IMR-90 (cell line): ENCODE data around the gene GMPPB. TPM values are rescaled to one million over a fixed set of nuclear protein-coding genes. Genes with fewer than 3 reads are reported as not detected.

Experiments
- ATAC-seq: fragments of 200-7000 bp; cut with Tn5 transposase; 2 replicates; pipeline ENCODE4 v1.9.1; 2020; ENCODE audit warnings: low read depth, mild to moderate bottlenecking, moderate library complexity
- BruUV-seq: library from RNA; stranded (reverse); fragments of 400-500 nt; replicated peaks from 2 replicates; lab custom pipeline; 2021; lab: Mats Ljungman, UMichigan
- CTCF ChIA-PET: fragments of 300-600 bp; formaldehyde crosslinking; extraction: SDS; loops from one replicate; lab custom pipeline; 2021; ENCODE audit warnings: antibody characterized with exemption; lab: Yijun Ruan, JAX
- POLR2A ChIA-PET: fragments of 300-600 bp; sonication (Branson Sonifier 250); formaldehyde crosslinking; loops from one replicate; lab custom pipeline; 2022; ENCODE audit warnings: antibody characterized with exemption; ENCODE audit not compliant: unreplicated experiment; lab: Charles Lee
- DNase-seq: peaks from one replicate; pipeline ENCODE4 v3.0.0; 2013
- H2AFZ ChIP-seq: replicated peaks from 2 replicates; pipeline ENCODE3; 2013; ENCODE audit warnings: low read length, mild to moderate bottlenecking; ENCODE audit not compliant: poor library complexity
- H2AK5ac ChIP-seq: 2 replicates; pipeline ENCODE4 v1.6.1; 2013; ENCODE audit warnings: low read depth, low read length, inconsistent platforms
- H2AK9ac ChIP-seq: replicated peaks from 2 replicates; pipeline ENCODE3; 2013; ENCODE audit warnings: mild to moderate bottlenecking, low read depth, low read length, moderate library complexity; ENCODE audit not compliant: poor library complexity
- H2BK120ac ChIP-seq: 2 replicates; pipeline ENCODE4 v1.6.1; 2013; ENCODE audit warnings: low read depth, low read length, inconsistent platforms
- H2BK15ac ChIP-seq: 3 replicates; pipeline ENCODE4 v1.6.1; 2013; ENCODE audit warnings: low read depth, low read length, inconsistent platforms
- H2BK20ac ChIP-seq: 2 replicates; pipeline ENCODE4 v1.6.1; 2013; ENCODE audit warnings: low read depth, mild to moderate bottlenecking, inconsistent platforms, low read length, moderate library complexity
- H2BK5ac ChIP-seq: 2 replicates; pipeline ENCODE4 v1.6.1; 2013; ENCODE audit warnings: mild to moderate bottlenecking, low read depth, low read length, inconsistent platforms; ENCODE audit not compliant: poor library complexity, severe bottlenecking
- H3K14ac ChIP-seq: replicated peaks from 2 replicates; pipeline ENCODE4 v1.6.1; 2013; ENCODE audit warnings: low read depth, low read length, inconsistent platforms
- H3K18ac ChIP-seq: 2 replicates; pipeline ENCODE4 v1.6.1; 2013; ENCODE audit warnings: low read depth, low read length, control low read depth
- H3K23ac ChIP-seq: 2 replicates; pipeline ENCODE4 v1.6.1; 2013; ENCODE audit warnings: low read depth, low read length, inconsistent platforms
- H3K27ac ChIP-seq: 2 replicates; pipeline ENCODE4 v1.5.1; 2013; ENCODE audit warnings: mild to moderate bottlenecking, control low read depth, low read length; ENCODE audit not compliant: insufficient read depth
- H3K27me3 ChIP-seq: 2 replicates; pipeline ENCODE4 v1.6.1; 2013; ENCODE audit warnings: low read length; ENCODE audit not compliant: control insufficient read depth, insufficient read depth
- H3K36me3 ChIP-seq: 2 replicates; pipeline ENCODE4 v1.6.1; 2013; ENCODE audit warnings: low read length, mixed read lengths; ENCODE audit not compliant: control insufficient read depth, insufficient read depth
- H3K4ac ChIP-seq: 2 replicates; pipeline ENCODE4 v1.6.1; 2013; ENCODE audit warnings: low read depth, low read length, inconsistent platforms
- H3K4me1 ChIP-seq: 2 replicates; pipeline ENCODE4 v1.6.1; 2013; ENCODE audit warnings: low read length, mixed read lengths; ENCODE audit not compliant: control insufficient read depth, insufficient read depth
- H3K4me2 ChIP-seq: 2 replicates; pipeline ENCODE4 v1.6.1; 2013; ENCODE audit warnings: low read depth, mild to moderate bottlenecking, control low read depth, low read length, moderate library complexity
- H3K4me3 ChIP-seq: 2 replicates; pipeline ENCODE4 v1.5.1; 2013; ENCODE audit warnings: low read depth, mild to moderate bottlenecking, control low read depth, low read length, moderate library complexity; ENCODE audit not compliant: insufficient read depth
- H3K56ac ChIP-seq: 2 replicates; pipeline ENCODE4 v1.6.1; 2013; ENCODE audit warnings: low read length, inconsistent platforms; ENCODE audit not compliant: insufficient read depth; ENCODE audit errors: extremely low read depth
- H3K79me1 ChIP-seq, 2 experiments: 2 replicates each; pipeline ENCODE4 v1.6.1; 2013; ENCODE audit warnings: low read length in 2 of 2, inconsistent platforms in 1 of 2, low read depth in 1 of 2
- H3K9ac ChIP-seq: 2 replicates; pipeline ENCODE4 v1.6.1; 2013; ENCODE audit warnings: low read depth, low read length, control low read depth
- H3K9me1 ChIP-seq: 2 replicates; pipeline ENCODE4 v1.6.1; 2013; ENCODE audit warnings: low read length, inconsistent platforms; ENCODE audit not compliant: insufficient read depth
- H3K9me3 ChIP-seq: 2 replicates; pipeline ENCODE4 v1.6.1; 2013; ENCODE audit warnings: low read length; ENCODE audit not compliant: control insufficient read depth, insufficient read depth
- H4K20me1 ChIP-seq: 2 replicates; pipeline ENCODE4 v1.6.1; 2013; ENCODE audit warnings: low read length, inconsistent platforms; ENCODE audit not compliant: insufficient read depth
- H4K5ac ChIP-seq: 2 replicates; pipeline ENCODE4 v1.6.1; 2013; ENCODE audit warnings: mild to moderate bottlenecking, low read depth, low read length, control low read depth
- H4K8ac ChIP-seq, 2 experiments: 2 replicates each; pipeline ENCODE4 v1.6.1; 2013; ENCODE audit warnings: low read depth in 2 of 2, low read length in 2 of 2, control low read depth in 1 of 2, inconsistent platforms in 1 of 2
- H4K91ac ChIP-seq: 2 replicates; pipeline ENCODE4 v1.6.1; 2013; ENCODE audit warnings: low read depth, low read length, inconsistent platforms; ENCODE audit not compliant: insufficient read depth
- BHLHE40 ChIP-seq: fragments of 150-350 bp; IDR thresholded peaks from 2 replicates; pipeline ENCODE4 v1.6.1; 2016; ENCODE audit warnings: mild to moderate bottlenecking, low read depth, low read length
- CHD1 ChIP-seq: IDR thresholded peaks from 2 replicates; pipeline ENCODE4 v1.6.1; 2012; ENCODE audit warnings: low read depth, low read length, improper control_type of control experiment
- CTCF ChIP-seq: conservative IDR thresholded peaks from 2 replicates; pipeline ENCODE4 v1.5.1; 2012; ENCODE audit warnings: mild to moderate bottlenecking, low read depth, low read length, improper control_type of control experiment
- ELK1 ChIP-seq: fragments of 150-350 bp; IDR thresholded peaks from 2 replicates; pipeline ENCODE4 v1.6.1; 2016; ENCODE audit warnings: low read depth, mild to moderate bottlenecking, low read length, moderate library complexity, borderline replicate concordance
- FOS ChIP-seq: fragments of 150-350 bp; IDR thresholded peaks from 2 replicates; pipeline ENCODE4 v1.6.1; 2016; ENCODE audit warnings: low read depth, low read length
- MAFK ChIP-seq: IDR thresholded peaks from 2 replicates; pipeline ENCODE4 v1.6.1; 2012; ENCODE audit warnings: low read depth, low read length, improper control_type of control experiment
- MAZ ChIP-seq: IDR thresholded peaks from 2 replicates; pipeline ENCODE4 v1.6.1; 2012; ENCODE audit warnings: low read depth, mild to moderate bottlenecking, low read length, improper control_type of control experiment, moderate library complexity, borderline replicate concordance
- MXI1 ChIP-seq: IDR thresholded peaks from 2 replicates; pipeline ENCODE4 v1.6.1; 2012; ENCODE audit warnings: low read depth, mild to moderate bottlenecking, low read length, moderate library complexity, borderline replicate concordance
- POLR2A ChIP-seq: IDR thresholded peaks from 2 replicates; pipeline ENCODE4 v1.6.1; 2012; ENCODE audit warnings: mild to moderate bottlenecking, low read depth, low read length
- RAD21 ChIP-seq: IDR thresholded peaks from 2 replicates; pipeline ENCODE4 v1.6.1; 2012; ENCODE audit warnings: low read length, improper control_type of control experiment
- RCOR1 ChIP-seq: IDR thresholded peaks from 2 replicates; pipeline ENCODE4 v1.6.1; 2012; ENCODE audit warnings: mild to moderate bottlenecking, low read length, improper control_type of control experiment; ENCODE audit not compliant: insufficient replicate concordance
- RFX5 ChIP-seq: IDR thresholded peaks from 2 replicates; pipeline ENCODE4 v1.8.0; 2012; ENCODE audit warnings: low read depth, mild to moderate bottlenecking, low read length, moderate library complexity
- SMC3 ChIP-seq: fragments of 150-350 bp; IDR thresholded peaks from 2 replicates; pipeline ENCODE4 v1.6.1; 2016; ENCODE audit warnings: low read depth, mild to moderate bottlenecking, antibody characterized with exemption, low read length, moderate library complexity
- USF2 ChIP-seq: fragments of 150-350 bp; IDR thresholded peaks from 2 replicates; pipeline ENCODE4 v1.6.1; 2017; ENCODE audit warnings: mild to moderate bottlenecking, antibody characterized with exemption, low read length, low read depth
- WGBS, 2 experiments: methylation state at CpG; one replicate each; pipeline versions ENCODE4 v1.1.5 to v1.1.7; 2013; ENCODE audit warnings: missing lambda C conversion rate in 2 of 2; ENCODE audit not compliant: insufficient read length in 1 of 2; ENCODE audit errors: extremely low coverage in 2 of 2; 5-methylcytosine and 5-hydroxymethylcytosine counted together
- dilution Hi-C: fragments of 300-500 bp; cut with HindIII; formaldehyde crosslinking; loops from one replicate; pipeline ENCODE4 v1.14.3; 2018; ENCODE audit warnings: low sequenced_read_pairs; ENCODE audit not compliant: unreplicated experiment
- in situ Hi-C: fragments of 300-500 bp; cut with MboI; formaldehyde crosslinking; loops from 3 replicates; pipeline ENCODE4 v1.14.3; 2019; ENCODE audit warnings: low sequenced_read_pairs, inconsistent platforms, mixed read lengths
- intact Hi-C: fragments of 100-400 bp; cut with micrococcal nuclease; formaldehyde crosslinking; loops from 2 replicates; pipeline ENCODE4 v1.10.0; 2022
- polyA plus RNA-seq, 3 experiments: library from polyadenylated mRNA; depleted of rRNA; stranded (reverse); fragments of >200 nt; gene quantifications; 2 replicates each; pipeline ENCODE4 v1.2.3, GENCODE V29; 2012; ENCODE audit warnings: low replicate concordance in 1 of 3
- total RNA-seq: library from RNA; depleted of rRNA; stranded (reverse); fragments of >200 nt; gene quantifications from 2 replicates; pipeline ENCODE4 v1.2.3, GENCODE V29; 2012

The GMPPB gene
- total and polyA plus RNA-seq, 2 of the 4 experiments (the other 2 are of a cell fraction): 27.9 to 37.3 TPM

- Histone ChIP-seq H2BK120ac (no peak overlapping the region), H4K20me1 (no peaks in the 10 kb centered on the region; the same call in 1 of the 2 replicates), H4K5ac (no peak overlapping the region), H3K4me2 (no peak overlapping the region), H3K9me3 (no peaks in the 10 kb centered on the region), H3K4me1 (no peaks in the 10 kb centered on the region), H2AK9ac (no peak overlapping the region), H3K27me3 (no peaks in the 10 kb centered on the region), H3K18ac (no peak overlapping the region), H3K9me1 (no peaks in the 10 kb centered on the region; the same call in 1 of the 2 replicates), H2BK15ac (no peak overlapping the region), H3K9ac (no peak overlapping the region), H3K4ac (no peak overlapping the region), H2AK5ac (no peak overlapping the region), H3K4me3 (no peak overlapping the region), H3K36me3 (peaks cover 76% of the 10 kb centered on the region), H4K91ac (no peak overlapping the region), H2AFZ (no peak overlapping the region), H3K23ac (no peak overlapping the region), H3K14ac (no peak overlapping the region), H2BK5ac (no peak overlapping the region), H3K79me1 (peaks cover 9 to 27% of the 10 kb centered on the region in 2 experiments; a peak in 2 of 4 replicates), H2BK20ac (no peak overlapping the region), H4K8ac (no peak overlapping the region), H3K56ac (no peak overlapping the region), H3K27ac (no peak overlapping the region)
- in situ Hi-C loops: no loop called here
- TF ChIP-seq RFX5 (no peak), MAFK (no peak), CHD1 (no peak), FOS (no peak), RAD21 (no peak), ELK1 (no peak), POLR2A (no peak), MAZ (no peak), USF2 (no peak), CTCF (no peak), BHLHE40 (no peak), MXI1 (no peak), SMC3 (no peak), RCOR1 (no peak)
- no peak for ATAC-seq
- ChIA-PET POLR2A (no interaction called here), CTCF (no interaction called here)
- intact Hi-C loops: no loop called here
- dilution Hi-C loops: no loop called here
- no CpG with 5 or more reads among the region's 2 CpGs for WGBS, 2 experiments
- BruUV-seq: no TSS peak
- DNase-seq: no peak
These were observed 42.6 kb downstream of the GMPPB start for GRCh38 chr3:49681232-49681522.
